Effector CD4-positive, alpha-beta T cell (primary cell): Measurements from ENCODE around the gene CHST11.
A peak's percentile ranks its signal among the peaks of the same experiment; 100 is the strongest.

Experiments
- DNase-seq: peaks from one replicate; pipeline ENCODE4 v3.0.0-alpha.2; 2020

CHST11 gene

GRCh38 chr12:104482748-104483147 is 26.0 kb downstream of the CHST11 start:
- DNase-seq: no peak

GRCh38 chr12:104484079-104484478 is 27.3 kb downstream of the CHST11 start:
- DNase-seq: no peak

- DNase-seq: peak; percentile 45
These were observed 29.1 kb downstream of the CHST11 start for GRCh38 chr12:104485651-104486362.

GRCh38 chr12:104486363-104486750 is 29.6 kb downstream of the CHST11 start:
- DNase-seq: no peak

GRCh38 chr12:104486943-104487819 is 30.4 kb downstream of the CHST11 start:
- no peak for DNase-seq

GRCh38 chr12:104488374-104488773 is 31.6 kb downstream of the CHST11 start:
- no peak for DNase-seq

GRCh38 chr12:104490186-104490585 is 33.4 kb downstream of the CHST11 start:
- no peak for DNase-seq

GRCh38 chr12:104490850-104491249 is 34.1 kb downstream of the CHST11 start:
- DNase-seq: no peak

GRCh38 chr12:104493496-104493895 is 36.7 kb downstream of the CHST11 start:
- no peak for DNase-seq

GRCh38 chr12:104494137-104494792 is 37.5 kb downstream of the CHST11 start:
- peak; percentile 42 for DNase-seq

- no peak for DNase-seq
These were observed 38.0 kb downstream of the CHST11 start for GRCh38 chr12:104494793-104495158.

GRCh38 chr12:104495786-104496185 is 39.0 kb downstream of the CHST11 start:
- no peak for DNase-seq

GRCh38 chr12:104496336-104496735 is 39.6 kb downstream of the CHST11 start:
- no peak for DNase-seq

- DNase-seq: peak; percentile 43
These were observed 41.6 kb downstream of the CHST11 start for GRCh38 chr12:104498211-104498801.

- DNase-seq: no peak
These were observed 43.1 kb downstream of the CHST11 start for GRCh38 chr12:104499668-104500332.

GRCh38 chr12:104501115-104501514 is 44.4 kb downstream of the CHST11 start:
- no peak for DNase-seq

GRCh38 chr12:104501660-104502059 is 44.9 kb downstream of the CHST11 start:
- no peak for DNase-seq

GRCh38 chr12:104502217-104502616 is 45.5 kb downstream of the CHST11 start:
- no peak for DNase-seq

- DNase-seq: no peak
These were observed 45.9 kb downstream of the CHST11 start for GRCh38 chr12:104502638-104503037.

- no peak for DNase-seq
These were observed 46.4 kb downstream of the CHST11 start for GRCh38 chr12:104503191-104503590.

- no peak for DNase-seq
These were observed 47.4 kb downstream of the CHST11 start for GRCh38 chr12:104504146-104504545.

GRCh38 chr12:104505095-104505818 is 48.5 kb downstream of the CHST11 start:
- no peak for DNase-seq
